ENCODE results near the gene DUSP21.
"Not testable (repeated sequence)": the region's sequence is repeated elsewhere in the genome, so short reads cannot be mapped to it uniquely, and the experiment has no call there.

Gene DUSP21

GRCh38 chrX:44876767-44877166 is 32.9 kb downstream of the DUSP21 start:
- TF ChIP-seq CTCF (IDR thresholded peaks at IDR 0.05; ENCODE audit: control insufficient read depth, insufficient read depth, low read depth, low read length, missing control alignments), result no peak
- no peak overlapping the region for H3K4me3 ChIP-seq (ENCODE audit: control insufficient read depth, low read depth, low read length)

GRCh38 chrX:44878780-44879179 is 35.0 kb downstream of the DUSP21 start:
- TF ChIP-seq CTCF (IDR thresholded peaks at IDR 0.05; ENCODE audit: control insufficient read depth, insufficient read depth, low read depth, low read length, missing control alignments), result no peak
- H3K4me3 ChIP-seq (ENCODE audit: control insufficient read depth, low read depth, low read length), result no peak overlapping the region
- no peak for DNase-seq (ENCODE audit: low read depth)

More at GRCh38 chrX:44876767-44877166, 32.9 kb downstream of the DUSP21 start:
- DNase-seq (ENCODE audit: low read depth), result no peak

GRCh38 chrX:44881549-44881948 is 37.7 kb downstream of the DUSP21 start:
- no peak for TF ChIP-seq CTCF (IDR thresholded peaks at IDR 0.05; ENCODE audit: control insufficient read depth, insufficient read depth, low read depth, low read length, missing control alignments)
- H3K4me3 ChIP-seq (ENCODE audit: control insufficient read depth, low read depth, low read length), result no peak overlapping the region
- no peak for DNase-seq (ENCODE audit: low read depth)

GRCh38 chrX:44882635-44883034 is 38.8 kb downstream of the DUSP21 start:
- no peak for DNase-seq (ENCODE audit: low read depth)
- TF ChIP-seq CTCF (IDR thresholded peaks at IDR 0.05; ENCODE audit: control insufficient read depth, insufficient read depth, low read depth, low read length, missing control alignments), result no peak
- H3K4me3 ChIP-seq (ENCODE audit: control insufficient read depth, low read depth, low read length), result no peak overlapping the region

- DNase-seq (ENCODE audit: low read depth), result no peak
- TF ChIP-seq CTCF (IDR thresholded peaks at IDR 0.05; ENCODE audit: control insufficient read depth, insufficient read depth, low read depth, low read length, missing control alignments), result no peak
- no peak overlapping the region for H3K4me3 ChIP-seq (ENCODE audit: control insufficient read depth, low read depth, low read length)
These were observed 41.1 kb downstream of the DUSP21 start for GRCh38 chrX:44884944-44885343.

GRCh38 chrX:44889824-44890223 is 46.0 kb downstream of the DUSP21 start:
- no peak for DNase-seq (ENCODE audit: low read depth)
- no peak overlapping the region for H3K4me3 ChIP-seq (ENCODE audit: control insufficient read depth, low read depth, low read length)
- no peak for TF ChIP-seq CTCF (IDR thresholded peaks at IDR 0.05; ENCODE audit: control insufficient read depth, insufficient read depth, low read depth, low read length, missing control alignments)

GRCh38 chrX:44890247-44890646 is 46.4 kb downstream of the DUSP21 start:
- no peak overlapping the region for H3K4me3 ChIP-seq (ENCODE audit: control insufficient read depth, low read depth, low read length)
- DNase-seq (ENCODE audit: low read depth), result no peak
- no peak for TF ChIP-seq CTCF (IDR thresholded peaks at IDR 0.05; ENCODE audit: control insufficient read depth, insufficient read depth, low read depth, low read length, missing control alignments)

GRCh38 chrX:44890687-44891086 is 46.9 kb downstream of the DUSP21 start:
- not testable (repeated sequence) for H3K4me3 ChIP-seq (ENCODE audit: control insufficient read depth, low read depth, low read length); DNase-seq (ENCODE audit: low read depth)
